ENCODE results near the gene RBM22.

The RBM22 gene

GRCh38 chr5:150731669-150732242 is 30.9 kb upstream of the RBM22 start:
- no peak for TF ChIP-seq CTCF (conservative IDR thresholded peaks at IDR 0.05; ENCODE audit: low read length)
- DNase-seq (ENCODE audit: low read depth): no peak
- no peak overlapping the region for H3K4me3 ChIP-seq (ENCODE audit: low read length)

- DNase-seq (ENCODE audit: low read depth): no peak
- H3K4me3 ChIP-seq (ENCODE audit: low read length): no peak overlapping the region
- TF ChIP-seq CTCF (conservative IDR thresholded peaks at IDR 0.05; ENCODE audit: low read length): no peak
These were observed 29.0 kb upstream of the RBM22 start for GRCh38 chr5:150729859-150730258.

GRCh38 chr5:150723845-150724244 is 23.0 kb upstream of the RBM22 start:
- DNase-seq (ENCODE audit: low read depth): no peak

GRCh38 chr5:150710165-150710564 is 9.3 kb upstream of the RBM22 start:
- peak; percentile 8 for DNase-seq (ENCODE audit: low read depth)
- H3K4me3 ChIP-seq (ENCODE audit: low read length): no peak overlapping the region
- peak; percentile 44 for TF ChIP-seq CTCF (conservative IDR thresholded peaks at IDR 0.05; ENCODE audit: low read length)

More at GRCh38 chr5:150723845-150724244, 23.0 kb upstream of the RBM22 start:
- no peak overlapping the region for H3K4me3 ChIP-seq (ENCODE audit: low read length)
- TF ChIP-seq CTCF (conservative IDR thresholded peaks at IDR 0.05; ENCODE audit: low read length): no peak

GRCh38 chr5:150706776-150707390 is 6.0 kb upstream of the RBM22 start:
- H3K4me3 ChIP-seq (ENCODE audit: low read length): no peak overlapping the region
- no peak for TF ChIP-seq CTCF (conservative IDR thresholded peaks at IDR 0.05; ENCODE audit: low read length)
- no peak for DNase-seq (ENCODE audit: low read depth)

- TF ChIP-seq CTCF (conservative IDR thresholded peaks at IDR 0.05; ENCODE audit: low read length): no peak
- no peak for DNase-seq (ENCODE audit: low read depth)
- no peak overlapping the region for H3K4me3 ChIP-seq (ENCODE audit: low read length)
These were observed 2.9 kb upstream of the RBM22 start for GRCh38 chr5:150703762-150704161.

- H3K4me3 ChIP-seq (ENCODE audit: low read length): peak overlapping the region; percentile 100
- no peak for TF ChIP-seq CTCF (conservative IDR thresholded peaks at IDR 0.05; ENCODE audit: low read length)
- no peak for DNase-seq (ENCODE audit: low read depth)
These were observed 642 bp downstream of the RBM22 start for GRCh38 chr5:150700246-150700593.
